Small intestine (tissue), 7 donors: ENCODE results near the gene IGF2. TPM values are rescaled to one million over a fixed set of nuclear protein-coding genes. Genes with fewer than 3 reads are reported as not detected.

Experiments
- DNase-seq, 2 donors: peaks; one replicate each; pipeline versions ENCODE4 v3.0.0 to v3.0.0-alpha.2; 2013
- FAIRE-seq: peaks from 2 replicates; lab custom pipeline; 2012; peaks lifted over from hg19 to GRCh38; lab: Jason Lieb, UNC
- H3K27ac ChIP-seq, 3 donors: one replicate each; pipeline ENCODE4 v1.5.1; 2013; ENCODE audit warnings: low read length in 2 of 3, mild to moderate bottlenecking in 2 of 3, control low read depth in 1 of 3, inconsistent platforms in 1 of 3, low read depth in 1 of 3, moderate library complexity in 1 of 3
- H3K27me3 ChIP-seq, 3 donors: one replicate each; pipeline ENCODE4 v1.6.1; 2013; ENCODE audit warnings: low read length in 3 of 3, inconsistent platforms in 1 of 3; ENCODE audit not compliant: control insufficient read depth in 3 of 3, insufficient read depth in 3 of 3
- H3K36me3 ChIP-seq, 3 donors: one replicate each; pipeline ENCODE4 v1.6.1; 2013; ENCODE audit warnings: low read length in 3 of 3, inconsistent platforms in 1 of 3, low read depth in 1 of 3, mild to moderate bottlenecking in 1 of 3, moderate library complexity in 1 of 3; ENCODE audit not compliant: control insufficient read depth in 3 of 3, insufficient read depth in 2 of 3
- H3K4me1 ChIP-seq, 3 donors: one replicate each; pipeline ENCODE4 v1.6.1; 2013; ENCODE audit warnings: low read length in 2 of 3, inconsistent platforms in 1 of 3, low read depth in 1 of 3, mild to moderate bottlenecking in 1 of 3, moderate library complexity in 1 of 3; ENCODE audit not compliant: control insufficient read depth in 3 of 3, insufficient read depth in 2 of 3
- H3K4me3 ChIP-seq, 3 donors: one replicate each; pipeline ENCODE4 v1.5.1; 2013; ENCODE audit warnings: low read length in 3 of 3, control low read depth in 1 of 3, inconsistent platforms in 1 of 3, low read depth in 1 of 3, mild to moderate bottlenecking in 1 of 3, moderate library complexity in 1 of 3
- H3K9me3 ChIP-seq, 2 donors: one replicate each; pipeline ENCODE4 v1.6.1; 2013; ENCODE audit warnings: low read depth in 1 of 2, low read length in 1 of 2; ENCODE audit not compliant: control insufficient read depth in 2 of 2, insufficient read depth in 1 of 2
- WGBS, 3 donors: extraction: QIAGEN DNeasy Blood & Tissue Kit; methylation state at CpG; one replicate each; pipeline ENCODE4 v1.1.7; 2013; 5-methylcytosine and 5-hydroxymethylcytosine counted together
- polyA plus RNA-seq, 4 donors: library from polyadenylated mRNA; stranded (reverse) in 3 of 4; unstranded in 1 of 4; fragments of 200-250 nt in 3 of 4; fragments of 120-200 nt in 1 of 4; gene quantifications; one replicate each; pipeline versions ENCODE4 v1.2.1 to v1.2.3, GENCODE V29; 2013
- donor health status: healthy with polysubstance abuse.
- donor health status: control.
- donor health status: control.
- donor health status: Bipolar disorder and iron deficiency.
- donor health status: healthy.

Gene IGF2
- polyA plus RNA-seq, 4 donors, result 0.45 to 183 (median 10.6) TPM

GRCh38 chr11:2175659-2176058 lies 36.5 kb upstream of the IGF2 start:
- FAIRE-seq, result no peak
- 20 to 57% (median 40%) methylated on average over 12 to 13 of the region's 13 CpGs for WGBS, 3 donors

DNA sequence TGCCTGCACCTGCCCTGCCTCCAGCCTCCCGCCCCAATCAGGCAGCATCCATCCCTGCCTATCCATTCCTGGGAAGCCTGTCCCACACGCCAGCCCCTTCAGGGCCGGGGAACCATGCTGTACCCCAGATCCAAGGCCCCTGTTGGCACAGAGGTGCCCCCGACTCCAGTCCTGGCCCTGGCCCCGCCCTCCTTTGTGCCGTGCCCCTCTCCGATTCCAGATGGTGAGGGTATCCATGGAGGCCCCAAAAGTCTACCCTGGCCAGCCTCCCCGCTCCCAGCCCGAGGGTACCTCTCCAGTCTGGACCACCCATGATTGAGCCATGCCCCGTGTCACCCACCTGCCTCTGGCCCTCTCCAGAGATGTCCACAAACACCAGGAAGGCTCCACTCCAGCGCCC lies 35.2 kb upstream of the IGF2 start:
- no peak for FAIRE-seq
- H3K4me1 ChIP-seq, result no peaks in the 10 kb centered on the region
- WGBS, 3 donors, result 81 to 88% (median 83%) methylated on average over 11 of the region's 11 CpGs

More at GRCh38 chr11:2175659-2176058, 36.5 kb upstream of the IGF2 start:
- DNase-seq, result no peak
- Histone ChIP-seq H3K27me3 (peaks cover 0 to 8% (median 0%) of the 10 kb centered on the region in 3 donors), H3K27ac (no peak overlapping the region), H3K4me3 (no peak overlapping the region), H3K9me3 (no peaks in the 10 kb centered on the region), H3K36me3 (no peaks in the 10 kb centered on the region), H3K4me1 (no peaks in the 10 kb centered on the region)

DNA sequence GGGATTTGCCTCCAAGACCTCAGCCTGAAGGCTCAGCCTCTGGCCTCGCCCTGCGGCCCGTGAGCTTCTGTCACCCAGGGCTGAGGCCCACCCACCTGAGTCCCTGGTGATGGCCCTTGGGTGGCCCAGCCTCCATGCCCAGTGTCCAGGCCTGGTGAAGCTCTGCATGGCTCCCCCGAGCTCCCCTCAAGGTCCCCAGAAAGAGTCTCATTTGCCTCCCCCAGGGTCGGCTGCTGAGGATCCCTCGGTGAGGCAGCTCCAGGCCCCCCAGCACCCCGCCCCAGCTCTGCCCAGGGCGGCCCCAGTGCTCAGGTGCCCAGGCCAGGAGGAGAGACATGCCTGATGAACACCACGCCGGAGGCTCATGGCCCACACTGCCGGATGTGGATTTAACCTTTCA lies 34.6 kb upstream of the IGF2 start:
- Histone ChIP-seq H3K36me3 (no peaks in the 10 kb centered on the region), H3K27me3 (peaks cover 0 to 8% (median 0%) of the 10 kb centered on the region in 3 donors), H3K4me3 (no peak overlapping the region), H3K4me1 (no peaks in the 10 kb centered on the region), H3K27ac (no peak overlapping the region), H3K9me3 (no peaks in the 10 kb centered on the region)
- FAIRE-seq, result no peak
- no peak for DNase-seq
- 66 to 76% (median 76%) methylated on average over 10 to 11 of the region's 11 CpGs for WGBS, 3 donors

More for the DNA sequence above, 35.2 kb upstream of the IGF2 start:
- no peak for DNase-seq
- no peaks in the 10 kb centered on the region for H3K9me3 ChIP-seq
- H3K27ac ChIP-seq, result no peak overlapping the region
- peaks cover 0 to 8% (median 0%) of the 10 kb centered on the region in 3 donors for H3K27me3 ChIP-seq
- H3K36me3 ChIP-seq, result no peaks in the 10 kb centered on the region
- H3K4me3 ChIP-seq, result no peak overlapping the region

- no peak for FAIRE-seq
- H3K4me1 ChIP-seq, result no peaks in the 10 kb centered on the region
- DNase-seq, result no peak
- no peak overlapping the region for H3K4me3 ChIP-seq
- H3K36me3 ChIP-seq, result no peaks in the 10 kb centered on the region
- peaks cover 0 to 8% (median 0%) of the 10 kb centered on the region in 3 donors for H3K27me3 ChIP-seq
- 80 to 83% (median 82%) methylated on average over 16 of the region's 16 CpGs for WGBS, 3 donors
- H3K9me3 ChIP-seq, result no peaks in the 10 kb centered on the region
- no peak overlapping the region for H3K27ac ChIP-seq
Observed at GRCh38 chr11:2173150-2173693, 34.0 kb upstream of the IGF2 start.

- Histone ChIP-seq H3K4me1 (no peaks in the 10 kb centered on the region), H3K36me3 (no peaks in the 10 kb centered on the region), H3K27ac (no peak overlapping the region), H3K9me3 (no peaks in the 10 kb centered on the region), H3K27me3 (peaks cover 0 to 8% (median 0%) of the 10 kb centered on the region in 3 donors), H3K4me3 (no peak overlapping the region)
- FAIRE-seq, result no peak
- no peak for DNase-seq
- 71 to 84% (median 80%) methylated on average over 11 to 12 of the region's 12 CpGs for WGBS, 3 donors
Observed at GRCh38 chr11:2172676-2173075, 33.5 kb upstream of the IGF2 start.

GRCh38 chr11:2171591-2172003 lies 32.4 kb upstream of the IGF2 start, which contains the start of gene TH:
TH (minus strand) TSS chr11:2171815; CDS start chr11:2171786, 29 bp downstream.
- 67 to 77% (median 72%) methylated on average over 13 to 17 of the region's 17 CpGs for WGBS, 3 donors
- Histone ChIP-seq H3K4me3 (no peak within 1 kb of the TSS), H3K27me3 (peaks cover 0 to 14% (median 0%) of the 10 kb centered on the region in 3 donors), H3K9me3 (no peaks in the 10 kb centered on the region), H3K27ac (no peak within 1 kb of the TSS), H3K36me3 (no peaks in the 10 kb centered on the region), H3K4me1 (no peaks in the 10 kb centered on the region)
- FAIRE-seq (no peak), DNase-seq (no peak)

DNA sequence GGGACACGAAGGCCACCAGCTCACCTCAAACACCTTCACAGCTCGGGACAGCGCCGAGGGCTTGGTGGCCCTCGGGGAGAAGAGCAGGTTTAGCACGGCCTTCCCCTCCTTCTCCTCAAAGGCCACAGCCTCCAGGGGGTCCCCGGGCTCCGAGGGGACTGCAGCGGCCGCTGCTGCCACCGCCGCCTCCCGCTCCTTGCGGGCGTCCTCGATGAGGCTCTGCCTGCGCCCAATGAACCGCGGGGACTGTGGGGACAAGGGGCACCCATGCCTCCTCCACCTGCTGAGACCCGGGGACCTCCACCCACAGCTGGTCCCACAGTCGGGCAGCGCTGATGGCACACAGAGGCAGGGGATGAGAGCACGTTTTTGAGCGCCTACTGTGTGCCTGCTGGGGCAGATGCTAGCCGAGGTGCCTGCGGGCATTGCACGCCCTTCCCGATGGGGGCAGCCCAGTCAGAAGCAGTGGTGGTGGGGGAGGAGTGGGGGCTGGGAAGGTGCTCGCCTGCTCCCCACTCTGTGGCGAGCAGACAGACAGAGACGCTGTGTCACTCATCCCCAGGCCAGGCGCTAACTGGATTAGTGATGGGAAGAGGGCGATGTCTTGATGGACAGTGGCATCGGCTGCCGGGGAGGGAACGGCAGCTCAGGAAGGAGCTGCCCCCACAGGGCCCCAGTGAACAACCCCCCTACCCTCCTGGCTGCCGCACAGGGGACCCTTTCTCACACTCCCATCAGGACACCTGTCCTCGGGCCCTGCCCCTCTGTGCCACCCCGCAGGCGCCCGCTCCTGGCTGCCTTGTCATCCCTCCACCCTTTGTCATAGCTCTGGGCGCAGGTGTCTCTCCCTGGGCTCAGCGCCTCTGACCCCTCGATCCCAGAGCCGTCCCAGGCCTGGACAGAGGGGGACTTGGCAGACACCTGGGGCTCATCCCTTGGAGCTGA lies 30.7 kb upstream of the IGF2 start:
- no peak for FAIRE-seq

GRCh38 chr11:2169005-2169378 lies 29.8 kb upstream of the IGF2 start:
- no peak for DNase-seq
- Histone ChIP-seq H3K36me3 (no peaks in the 10 kb centered on the region), H3K4me1 (no peaks in the 10 kb centered on the region), H3K4me3 (no peak overlapping the region), H3K27me3 (peaks cover 0 to 20% (median 0%) of the 10 kb centered on the region in 3 donors), H3K9me3 (no peaks in the 10 kb centered on the region), H3K27ac (no peak overlapping the region)
- no peak for FAIRE-seq
- WGBS, 3 donors, result 31 to 60% (median 41%) methylated on average over 10 of the region's 10 CpGs

More for the DNA sequence above, 30.7 kb upstream of the IGF2 start:
- Histone ChIP-seq H3K4me3 (no peak overlapping the region), H3K27ac (no peak overlapping the region), H3K36me3 (no peaks in the 10 kb centered on the region), H3K4me1 (no peaks in the 10 kb centered on the region), H3K27me3 (peaks cover 0 to 20% (median 0%) of the 10 kb centered on the region in 3 donors), H3K9me3 (no peaks in the 10 kb centered on the region)
- WGBS, 3 donors, result 62 to 76% (median 66%) methylated on average over 41 to 45 of the region's 45 CpGs
- DNase-seq, result no peak
